GM19395 (cell line): ENCODE results near the gene PIGC.

Source experiments
- ATAC-seq: cut with Tn5 transposase; IDR thresholded peaks from one replicate; pipeline ENCODE4 v1.9.1; 2021; ENCODE audit warnings: mild to moderate bottlenecking, moderate library complexity; ENCODE audit not compliant: unreplicated experiment

The PIGC gene

DNA sequence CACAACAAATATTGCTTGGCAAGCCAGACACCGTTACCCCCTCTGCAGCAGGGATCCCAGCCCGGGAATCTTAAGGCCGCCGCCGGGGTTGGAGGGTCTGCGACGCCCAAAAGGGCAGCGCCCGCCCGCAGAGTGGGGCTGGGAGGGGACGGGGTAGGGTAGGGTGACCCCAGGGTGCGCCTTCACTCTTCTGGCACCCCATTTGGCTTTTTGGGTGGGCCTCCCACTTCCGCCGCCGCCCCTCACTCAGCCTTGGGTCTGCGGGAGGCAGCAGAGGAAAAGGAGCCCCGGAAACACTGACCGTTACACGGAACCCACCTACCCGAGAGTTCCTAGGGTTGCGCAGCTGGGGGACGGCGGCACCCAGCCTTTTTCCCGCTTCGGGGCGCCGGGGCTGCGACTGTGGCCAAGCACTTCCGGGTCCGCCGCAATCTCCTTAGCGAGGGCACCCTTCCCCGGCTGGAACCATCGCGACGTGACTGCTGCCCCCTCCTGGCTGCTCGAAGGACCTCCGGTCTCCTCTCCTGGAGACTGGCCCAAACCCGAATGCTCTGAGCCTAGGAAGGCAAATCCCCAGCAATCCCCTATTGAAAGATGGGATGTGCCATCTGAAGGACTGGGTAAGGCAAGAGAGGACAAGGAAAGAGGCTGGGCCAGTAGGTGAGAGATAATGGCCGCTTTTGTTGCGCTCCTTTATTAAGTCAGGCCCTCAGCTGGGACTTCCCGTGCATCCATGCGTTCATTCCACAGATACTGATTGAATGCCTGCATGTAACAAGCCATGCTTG lies at the start of gene PIGC:
Gene PIGC (minus strand): TSS at position 404 of the 788 bp plus-strand sequence. CDS start 1,447 bp downstream, outside the sequence.
- ATAC-seq: peak; percentile 100

DNA sequence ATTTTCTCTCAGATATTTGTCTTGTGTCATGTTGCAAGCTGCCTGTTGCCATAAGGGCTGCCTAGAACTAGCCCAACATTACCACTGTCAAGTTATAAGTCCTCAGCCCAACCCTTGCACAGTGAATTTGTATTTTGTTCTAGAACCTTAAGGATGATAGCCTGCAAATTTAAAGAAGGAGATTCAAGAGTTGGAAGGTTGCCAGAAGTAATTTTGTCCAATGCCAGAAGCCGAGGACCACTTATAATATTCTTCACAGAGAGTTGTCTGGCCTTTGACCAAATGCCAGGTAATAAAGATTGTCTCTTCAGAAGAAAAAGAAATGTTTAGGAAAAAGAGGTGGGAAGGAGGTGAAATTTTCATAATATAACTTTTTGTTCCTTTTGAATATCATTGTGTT lies 48.6 kb upstream of the PIGC start:
- ATAC-seq: no peak

DNA sequence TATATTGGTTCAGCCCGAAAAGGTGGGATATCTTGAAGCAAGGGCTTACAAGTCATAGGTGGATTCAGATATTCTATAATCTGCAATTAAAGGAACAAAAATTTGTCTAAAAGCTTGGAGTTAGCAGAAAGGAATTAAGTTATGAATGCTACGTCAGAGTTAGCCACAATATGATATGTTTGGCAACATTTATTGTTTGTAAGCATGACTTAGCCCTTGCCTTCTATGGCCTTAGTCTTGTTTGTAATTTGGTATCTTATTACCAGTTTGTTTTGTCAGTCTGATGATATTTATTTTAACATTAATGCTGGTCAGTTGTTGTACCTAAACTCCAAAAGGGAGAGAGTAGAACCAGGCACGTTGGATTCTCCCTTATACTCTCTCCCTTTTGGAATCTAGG lies 46.0 kb upstream of the PIGC start:
- ATAC-seq: no peak

DNA sequence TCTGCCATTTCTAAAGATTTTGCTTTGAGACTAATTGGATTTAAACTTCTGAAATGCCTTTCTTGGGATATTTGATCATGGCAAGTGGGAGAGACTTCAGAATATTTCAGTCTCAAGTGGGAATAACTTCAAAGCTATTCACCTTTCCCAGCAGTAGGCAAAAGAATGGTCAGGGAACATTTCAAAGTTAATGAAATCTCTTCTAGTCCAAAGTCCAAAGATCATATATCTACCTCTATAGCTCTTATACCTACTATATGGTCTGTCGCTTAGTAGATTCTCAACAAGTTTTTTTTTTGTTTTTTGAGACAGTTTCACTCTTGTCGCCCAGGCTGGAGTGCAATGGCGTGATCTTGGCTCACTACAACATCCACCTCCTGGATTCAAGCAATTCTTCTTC lies 44.5 kb upstream of the PIGC start:
- ATAC-seq: no peak

DNA sequence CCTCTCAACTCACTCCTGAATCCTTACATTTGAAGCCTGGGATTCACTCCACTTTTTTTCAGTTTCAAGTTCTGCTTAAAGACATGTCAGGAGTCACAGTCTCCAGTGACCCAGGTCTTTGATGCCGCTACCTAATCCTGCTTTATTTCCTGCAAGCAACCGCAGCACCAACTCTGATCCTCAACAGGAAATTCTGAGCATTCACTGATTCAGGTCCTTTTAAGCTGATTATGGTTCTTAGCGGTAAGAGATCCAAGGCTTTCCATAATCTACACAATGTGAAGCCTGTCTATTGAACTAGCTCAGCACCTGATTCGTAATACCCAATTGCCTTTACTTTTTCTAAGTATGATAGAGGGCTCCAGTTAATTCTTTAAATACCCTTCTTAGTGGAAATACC lies 43.7 kb upstream of the PIGC start:
- ATAC-seq: no peak

DNA sequence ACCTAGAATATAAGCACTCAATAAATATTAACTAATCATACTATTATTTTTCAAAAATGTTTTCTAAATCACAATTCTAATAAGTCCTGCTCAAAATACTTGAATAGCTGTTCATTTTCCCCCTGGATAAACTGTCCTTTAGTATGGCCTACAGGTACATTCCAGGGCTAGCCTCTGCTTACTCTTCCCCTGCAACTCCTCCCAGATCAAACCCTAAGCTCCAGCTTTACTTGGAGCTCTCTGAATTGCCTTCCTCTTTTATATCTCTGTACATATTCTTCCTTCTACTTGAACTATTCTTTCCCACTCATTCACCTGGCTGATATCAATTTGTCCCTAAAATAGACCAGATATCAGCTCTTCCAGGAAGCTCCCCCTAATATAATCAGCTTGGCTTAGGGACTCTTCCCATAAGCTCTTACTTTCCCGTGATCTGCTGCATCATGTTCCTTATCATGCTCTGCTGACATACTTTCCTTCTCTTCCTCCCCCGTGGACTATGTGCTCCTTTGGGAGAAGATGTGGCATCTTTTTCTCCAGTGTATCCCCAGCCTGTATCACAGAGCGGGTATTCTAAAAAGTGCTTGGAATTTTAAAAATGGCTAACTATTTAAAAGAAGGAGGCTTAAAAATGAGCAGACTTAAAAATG lies 43.1 kb upstream of the PIGC start:
- ATAC-seq: no peak

DNA sequence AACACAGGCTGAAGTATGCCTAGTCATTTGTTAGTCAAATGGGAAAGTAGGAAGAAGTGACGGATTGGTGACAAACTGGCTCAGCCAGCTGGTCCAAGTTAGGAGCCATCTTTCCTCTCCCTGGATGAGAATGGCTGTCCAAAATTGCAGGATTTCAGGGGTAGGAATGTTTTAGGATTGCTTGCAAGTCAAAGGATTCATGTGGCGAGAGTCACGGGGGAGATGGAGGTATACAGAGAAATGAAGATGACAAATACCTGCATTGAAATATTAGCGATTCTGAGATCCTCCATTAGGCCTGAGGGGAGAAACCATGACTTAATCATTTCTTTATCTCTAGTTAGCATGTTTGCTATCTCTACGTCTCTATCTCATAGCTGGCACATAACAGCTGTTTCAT lies 41.8 kb upstream of the PIGC start:
- ATAC-seq: no peak

DNA sequence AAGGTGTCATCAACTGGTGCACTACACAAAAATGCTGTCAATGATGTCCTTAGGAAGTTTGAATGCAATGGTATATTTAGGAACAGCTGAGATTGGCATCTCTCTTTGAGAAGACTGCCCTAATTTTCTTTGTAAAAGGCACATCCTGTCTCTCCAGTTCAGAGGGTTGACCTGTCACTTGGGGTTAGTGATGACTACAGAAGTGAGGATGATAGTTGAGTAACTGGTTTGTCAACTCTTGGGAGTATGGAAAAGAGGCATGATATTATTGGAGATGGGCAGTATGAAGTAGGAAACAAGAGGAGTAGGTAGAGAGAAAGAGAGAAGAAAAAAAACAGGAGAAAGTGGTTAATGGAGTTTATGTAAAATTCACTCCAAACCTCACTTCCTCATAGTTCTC lies 40.4 kb upstream of the PIGC start:
- ATAC-seq: no peak

DNA sequence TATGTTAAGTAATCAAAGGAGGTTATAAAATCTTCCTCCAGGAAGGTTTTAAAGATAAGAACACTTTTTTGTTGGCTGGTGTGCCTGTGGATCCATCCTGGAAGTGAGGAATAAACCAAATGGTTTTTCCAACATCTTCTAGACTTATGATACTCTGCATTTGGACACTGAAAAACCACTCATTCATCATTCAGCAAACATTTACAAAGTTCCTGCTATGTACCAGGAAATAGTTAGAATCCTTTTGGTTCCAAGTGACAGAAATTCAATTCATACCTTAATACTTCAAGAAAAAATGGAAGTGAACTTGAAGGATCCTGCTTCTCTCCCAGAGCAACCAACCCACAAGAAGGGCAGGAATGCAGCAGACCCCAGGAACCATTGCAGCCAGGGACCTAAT lies 39.6 kb upstream of the PIGC start:
- no peak for ATAC-seq

DNA sequence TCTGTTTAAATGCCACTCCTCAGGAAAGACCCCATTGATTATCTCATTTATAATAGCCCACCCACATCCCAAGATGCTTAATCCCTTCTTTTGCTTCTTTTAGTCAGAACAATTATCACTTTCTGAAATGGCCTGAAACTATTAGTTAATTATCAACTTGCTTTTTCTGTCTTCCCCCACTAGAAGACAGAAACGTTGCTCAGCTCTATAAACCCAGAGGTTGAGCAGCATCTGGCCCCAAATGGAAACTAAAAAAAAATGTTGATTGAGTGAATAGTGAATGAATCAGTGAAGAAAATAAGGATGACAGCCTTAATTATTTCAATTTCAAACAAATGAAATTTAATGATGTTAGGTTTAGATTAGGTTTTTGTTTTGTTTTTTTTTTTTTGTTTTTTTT lies 38.2 kb upstream of the PIGC start:
- no peak for ATAC-seq

DNA sequence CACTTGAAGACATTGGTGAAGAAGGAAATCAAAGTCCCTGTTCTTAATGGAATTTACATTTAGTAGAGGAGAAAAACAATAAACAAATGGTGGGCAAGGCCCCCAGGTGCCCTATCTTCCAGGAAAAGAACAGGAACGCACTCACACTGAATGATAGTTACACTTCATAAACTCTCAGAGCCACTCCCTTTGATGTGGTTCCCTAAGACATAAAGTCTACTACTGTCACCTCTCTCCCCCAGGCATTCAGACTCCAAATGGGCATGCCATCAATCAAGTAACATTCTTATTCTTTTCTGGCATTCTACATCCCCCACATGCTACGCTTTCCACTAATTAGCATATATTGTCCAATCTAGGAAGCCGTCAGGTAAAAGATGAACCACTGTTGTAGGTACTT lies 36.6 kb upstream of the PIGC start:
- no peak for ATAC-seq

DNA sequence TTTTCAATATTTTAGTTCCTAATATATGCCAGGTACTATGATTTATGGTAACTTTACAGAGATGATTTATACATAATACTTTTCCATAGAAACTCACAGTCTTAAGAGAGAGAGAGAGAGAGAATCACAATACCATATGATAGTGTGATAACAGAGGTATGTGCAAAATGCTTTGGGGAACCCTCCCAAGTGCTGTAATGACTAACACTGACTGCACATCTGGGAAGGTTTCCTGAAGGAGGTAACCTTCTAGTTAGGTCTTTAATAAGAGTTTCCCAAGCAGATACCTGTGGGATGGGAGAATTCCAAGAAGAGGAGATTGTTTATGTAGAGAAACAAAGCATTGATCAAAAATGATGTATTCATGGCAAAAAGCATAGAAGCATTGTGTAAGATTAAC lies 34.6 kb upstream of the PIGC start:
- ATAC-seq: no peak

DNA sequence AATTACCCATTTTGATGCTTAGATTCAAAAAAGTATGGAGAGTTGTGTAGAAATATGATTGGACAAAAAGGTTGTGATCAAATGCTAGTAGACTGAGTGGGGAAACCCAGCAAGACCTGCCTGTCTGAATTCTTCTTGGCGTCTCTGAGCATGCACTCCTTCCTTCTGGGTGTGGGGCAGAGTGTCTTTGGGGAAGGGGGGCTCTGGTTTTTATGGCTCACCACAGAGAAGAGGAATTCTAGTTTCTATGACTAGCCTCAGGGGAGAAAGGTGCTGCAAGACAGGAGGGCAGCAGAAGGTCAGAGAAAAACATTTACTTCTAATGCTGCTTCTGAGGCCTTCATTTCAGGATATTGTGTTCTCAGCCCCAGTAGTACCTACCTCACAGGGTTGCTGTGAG lies 33.9 kb upstream of the PIGC start:
- no peak for ATAC-seq

DNA sequence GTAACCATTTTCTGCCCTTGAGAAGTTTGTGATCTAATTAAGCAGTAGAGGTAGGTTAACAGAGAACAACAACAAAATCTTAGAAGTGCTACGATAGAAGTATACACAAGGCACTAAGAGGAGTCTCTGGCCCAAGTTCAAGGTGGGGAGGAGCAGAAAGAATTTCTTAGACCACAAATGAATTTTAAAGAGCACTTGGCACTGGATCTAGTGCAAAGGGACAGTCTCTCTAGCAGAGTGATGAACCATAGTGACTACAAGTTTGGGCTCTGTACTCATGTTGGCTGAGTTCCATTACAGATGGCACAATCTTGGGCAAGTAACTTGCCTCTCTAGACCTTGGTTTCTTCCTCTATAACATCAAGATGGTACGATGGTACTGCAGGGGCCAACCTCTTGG lies 33.3 kb upstream of the PIGC start:
- ATAC-seq: no peak

DNA sequence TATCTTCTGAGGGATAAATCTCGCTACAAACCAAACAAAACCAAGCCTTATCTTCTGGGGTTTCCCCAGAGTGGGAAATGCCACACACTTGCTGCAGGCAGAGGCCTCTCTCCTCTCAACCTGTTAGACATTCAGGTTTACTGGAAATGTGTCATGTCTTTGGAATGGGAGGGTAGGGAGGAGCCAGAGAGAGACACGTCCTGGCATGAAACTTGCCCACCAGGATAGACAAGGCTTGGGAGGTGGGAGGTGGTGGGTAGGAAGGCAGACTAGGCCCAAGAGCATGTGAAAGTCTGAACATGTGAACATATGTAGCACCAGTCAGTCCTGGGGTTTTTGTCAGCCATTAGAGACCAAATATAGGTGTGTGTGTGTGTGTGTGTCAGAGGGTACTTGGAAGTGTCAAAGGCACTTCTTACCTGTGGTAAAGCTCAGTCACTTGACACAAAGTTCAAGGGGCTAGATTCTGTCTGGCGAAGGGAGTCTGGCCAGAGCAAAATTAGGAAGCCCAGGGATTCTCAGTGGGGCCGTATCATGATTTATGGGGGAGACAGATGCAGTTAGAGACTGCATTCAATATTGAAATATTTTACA lies 32.4 kb upstream of the PIGC start:
- no peak for ATAC-seq

DNA sequence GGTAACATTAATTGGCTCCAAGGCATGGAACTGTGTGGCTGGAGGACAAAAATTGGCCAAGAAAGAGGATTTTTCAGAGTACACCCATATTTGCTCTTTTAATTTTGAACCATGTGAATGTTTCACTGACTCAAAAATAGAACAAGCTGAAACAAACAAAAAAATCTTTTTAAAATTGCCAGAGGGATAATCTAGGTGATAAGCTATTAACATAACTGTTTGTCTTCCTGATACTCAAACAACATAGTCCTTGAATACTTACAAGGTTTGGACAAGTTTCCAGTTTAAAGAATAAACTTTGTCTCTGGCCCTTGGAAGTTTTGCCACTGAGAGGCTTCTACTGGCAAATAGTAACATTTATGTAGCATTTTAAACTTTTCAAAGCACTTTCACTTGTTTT lies 30.0 kb upstream of the PIGC start:
- ATAC-seq: no peak

DNA sequence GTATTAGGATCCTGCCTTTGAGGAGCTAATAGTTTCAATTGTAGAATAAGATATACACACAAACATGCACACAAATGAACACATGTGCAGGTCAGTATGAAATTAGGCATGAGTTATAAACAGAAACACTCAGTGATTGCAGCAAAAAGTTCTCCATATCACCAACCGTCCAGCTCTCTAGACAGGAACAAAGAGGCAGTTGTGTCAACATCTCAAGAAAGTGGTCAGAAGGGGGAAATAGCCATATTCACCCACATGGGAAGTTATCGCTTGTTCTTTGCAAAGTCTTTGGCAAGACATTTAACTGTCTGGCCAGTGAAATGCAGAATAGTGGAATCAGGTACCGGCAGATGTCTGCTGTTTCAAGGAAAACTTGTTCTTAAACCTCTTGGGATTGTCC lies 29.4 kb upstream of the PIGC start:
- ATAC-seq: no peak

DNA sequence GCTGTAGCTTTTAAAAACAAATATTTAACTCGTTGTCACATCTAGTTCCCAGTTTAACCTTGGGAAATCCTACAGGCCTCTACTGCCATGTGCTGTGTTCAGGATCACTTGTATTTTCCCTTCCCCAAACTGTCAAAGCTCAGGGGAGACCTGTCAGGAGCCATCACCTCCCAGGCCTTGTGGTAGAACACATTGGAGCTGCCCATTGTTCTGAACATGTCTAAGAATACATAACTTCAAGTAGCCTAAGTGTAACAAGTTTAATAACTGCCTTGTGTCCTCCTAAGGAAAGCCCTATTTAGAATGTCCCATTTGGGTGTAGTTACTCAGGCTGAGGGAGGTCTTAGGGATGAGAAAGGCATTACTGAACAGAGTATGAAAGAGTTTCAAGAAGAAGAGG lies 28.6 kb upstream of the PIGC start:
- ATAC-seq: no peak

DNA sequence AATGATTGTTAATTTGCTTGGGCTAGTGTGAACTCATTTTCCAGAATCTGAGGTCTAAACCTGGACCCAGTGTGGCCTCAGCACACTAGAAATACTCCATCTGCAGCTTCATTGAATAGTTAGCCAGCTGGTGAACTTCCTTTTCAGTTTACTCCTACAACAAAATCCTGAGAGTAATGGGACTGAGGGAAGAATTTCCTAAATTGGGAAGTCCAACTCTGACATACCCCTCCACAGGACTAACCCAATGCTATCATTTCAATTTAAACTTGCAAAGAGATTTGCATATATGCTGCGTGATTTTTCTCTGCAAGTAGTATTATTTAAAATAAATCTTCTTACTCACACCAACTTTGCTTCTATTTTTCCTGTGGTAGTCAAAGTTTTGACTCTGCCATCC lies 27.8 kb upstream of the PIGC start:
- ATAC-seq: no peak

DNA sequence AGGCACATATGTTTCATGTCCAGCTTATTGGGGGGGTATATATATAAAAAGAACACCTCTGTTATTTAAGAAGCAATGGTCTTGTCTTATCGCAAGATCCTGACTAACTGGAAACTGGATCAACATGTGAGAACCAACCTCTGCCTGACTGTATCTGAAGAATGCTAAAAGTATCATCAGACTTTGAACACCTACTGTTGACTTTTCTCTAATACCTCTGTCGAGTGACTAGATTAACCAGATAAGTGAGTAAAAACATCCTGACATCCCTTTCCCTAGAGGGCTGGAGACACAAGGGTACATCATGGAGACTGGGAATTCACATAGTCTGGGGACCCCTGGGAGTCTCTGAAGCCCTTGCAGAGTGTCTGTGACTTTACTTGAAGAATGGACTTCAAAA lies 26.3 kb upstream of the PIGC start:
- ATAC-seq: no peak

DNA sequence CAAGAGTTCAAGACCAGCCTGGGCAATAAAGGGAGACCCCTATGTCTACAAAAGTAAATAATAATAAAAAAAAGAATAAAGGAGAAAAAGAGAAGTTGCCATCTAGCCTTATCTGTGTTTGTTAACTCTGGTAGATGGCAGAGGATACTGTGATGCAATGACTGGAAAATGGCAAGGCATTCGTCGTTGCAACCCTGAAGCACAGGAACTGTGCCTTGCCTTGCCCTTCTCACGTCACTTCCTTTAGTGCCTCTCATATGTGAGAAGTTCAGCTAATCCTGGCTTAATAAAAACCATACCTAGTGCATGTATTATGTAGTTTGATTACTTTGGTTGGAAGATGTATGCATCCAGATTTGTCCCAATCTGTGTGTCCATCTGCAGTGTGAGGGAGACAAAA lies 25.8 kb upstream of the PIGC start:
- no peak for ATAC-seq

DNA sequence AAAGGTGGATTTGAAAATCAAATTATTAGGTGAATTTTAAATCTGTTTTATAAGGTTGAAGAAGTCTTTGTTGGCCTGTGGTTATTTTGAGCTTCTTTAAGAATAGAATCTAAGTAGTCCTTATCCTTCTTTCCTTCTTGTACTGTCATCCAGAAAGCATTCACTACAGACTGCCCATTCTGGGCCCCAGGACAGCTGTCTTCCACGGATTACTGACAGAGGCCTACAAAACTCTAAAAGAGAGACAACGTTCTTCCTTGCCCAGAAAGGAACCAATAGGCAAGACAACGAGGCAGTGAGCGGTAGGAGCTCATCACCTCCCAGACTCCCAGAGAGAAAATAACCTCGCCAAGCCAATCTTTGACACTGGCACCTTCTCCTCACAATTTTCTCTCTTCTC lies 24.4 kb upstream of the PIGC start:
- ATAC-seq: no peak
